CD1c-positive myeloid dendritic cell (primary cell): ENCODE results near the gene A4GALT.
A peak's percentile ranks its signal among the peaks of the same experiment; 100 is the strongest.

Experiments
- DNase-seq: peaks from one replicate; pipeline ENCODE4 v3.0.0-alpha.2; 2016; ENCODE audit errors: extremely low spot score

A4GALT gene

DNA sequence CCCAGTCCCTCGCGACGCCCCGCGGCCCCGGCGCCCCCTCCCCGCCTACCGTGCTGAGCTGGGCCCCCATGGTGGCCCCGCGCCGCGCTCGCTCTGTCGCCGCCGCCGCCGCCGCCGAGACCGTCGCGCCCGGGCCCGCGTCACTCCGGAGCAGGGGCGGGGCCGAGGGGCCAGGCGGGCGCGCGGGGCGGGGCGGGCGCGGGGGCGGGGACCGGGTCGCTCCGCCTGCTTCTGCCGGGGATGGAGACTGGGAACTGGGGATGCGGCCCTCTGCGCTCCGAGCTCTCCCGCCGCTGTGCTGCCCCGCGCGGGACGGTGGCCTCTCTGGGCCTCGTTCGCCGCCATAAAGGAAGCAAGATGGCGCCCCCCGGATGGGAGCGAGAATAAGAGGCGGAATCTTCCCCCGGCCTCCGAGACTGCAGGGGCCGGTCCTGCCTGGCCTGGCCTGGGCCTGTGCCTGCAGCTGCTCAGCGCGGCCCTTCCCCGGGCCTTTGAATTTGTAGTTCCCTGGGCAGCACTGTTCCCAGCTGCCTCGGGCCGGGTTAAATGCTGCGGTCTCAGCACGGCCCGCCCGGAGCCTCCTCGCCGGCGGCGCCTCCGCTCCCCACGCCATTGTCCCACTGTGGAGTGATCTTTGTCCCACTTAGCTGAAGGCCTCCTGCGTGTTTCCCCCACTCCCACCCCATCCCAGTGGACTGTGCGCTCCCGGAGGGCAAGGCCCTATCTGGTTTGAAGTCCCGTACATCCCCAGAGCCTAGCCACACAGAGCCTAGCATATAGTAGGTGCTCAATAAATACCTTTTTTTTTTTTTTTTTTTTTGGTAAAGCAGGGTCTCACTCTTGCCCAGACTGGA is 71.2 kb downstream of the A4GALT start, which contains the start of gene CYB5R3:
Gene CYB5R3 (minus strand): TSS at position 147 of the 854 bp plus-strand sequence. CDS start 77 bp downstream, at position 70.
- DNase-seq, result peak; percentile 83

DNA sequence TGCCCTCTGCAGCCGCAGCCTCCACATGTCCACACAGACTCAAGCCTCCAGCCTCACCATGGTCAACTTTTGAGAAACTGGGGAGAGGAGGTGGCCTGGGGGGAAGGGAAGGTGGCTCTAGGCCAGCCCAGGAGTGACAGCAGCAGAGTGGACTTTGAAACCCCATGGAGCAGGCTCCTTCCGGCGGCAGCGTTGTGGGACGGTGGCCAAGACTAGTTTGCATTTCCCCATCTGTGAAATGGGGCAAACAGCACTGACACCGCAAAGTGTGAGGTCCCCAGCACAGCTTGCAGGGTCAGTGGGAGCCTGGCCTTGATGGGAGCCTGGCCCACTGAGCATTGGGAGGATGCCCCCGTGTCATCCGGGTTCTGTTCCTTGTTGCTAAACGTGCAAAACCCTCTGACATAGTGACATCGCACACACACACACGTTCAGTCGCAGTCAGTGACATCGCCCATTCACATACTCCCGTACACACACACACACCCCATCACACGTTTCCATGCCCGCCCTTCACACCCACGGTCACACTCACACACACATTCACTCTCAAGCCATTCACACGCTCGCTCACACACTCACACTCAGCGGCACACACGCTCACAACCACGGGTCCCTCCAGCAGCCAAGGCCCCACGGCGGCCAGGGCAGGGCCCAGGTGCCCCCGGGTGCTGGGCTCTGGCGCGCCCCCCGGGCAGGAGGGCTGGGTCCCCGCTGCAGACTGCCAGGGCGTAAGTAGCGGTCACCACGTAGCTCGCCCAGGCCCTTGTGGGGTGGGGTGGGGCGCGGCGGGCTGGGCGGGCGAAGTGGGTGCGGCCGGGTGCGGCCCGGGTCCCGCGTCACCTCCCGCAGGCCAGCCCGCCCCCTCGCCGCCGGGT is 72.1 kb downstream of the A4GALT start:
- peak; percentile 59 for DNase-seq

DNA sequence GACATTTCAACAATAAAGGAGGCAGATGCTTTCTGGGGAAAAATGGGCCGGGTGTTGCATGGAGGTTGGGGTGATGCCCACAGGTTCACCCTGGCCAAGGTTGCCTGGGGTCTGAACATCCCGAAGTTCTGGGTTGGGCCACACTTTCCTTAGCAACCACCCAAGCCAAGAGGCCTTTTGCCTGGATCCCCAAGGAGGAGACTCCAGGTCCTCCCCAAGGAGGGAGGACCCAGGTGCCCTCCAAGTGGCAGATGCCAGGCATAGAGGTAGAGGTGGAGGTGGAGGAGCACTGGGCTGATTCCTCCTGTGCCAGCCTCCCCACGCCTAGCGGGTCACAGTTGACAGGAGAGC is 72.7 kb downstream of the A4GALT start:
- DNase-seq, result no peak

DNA sequence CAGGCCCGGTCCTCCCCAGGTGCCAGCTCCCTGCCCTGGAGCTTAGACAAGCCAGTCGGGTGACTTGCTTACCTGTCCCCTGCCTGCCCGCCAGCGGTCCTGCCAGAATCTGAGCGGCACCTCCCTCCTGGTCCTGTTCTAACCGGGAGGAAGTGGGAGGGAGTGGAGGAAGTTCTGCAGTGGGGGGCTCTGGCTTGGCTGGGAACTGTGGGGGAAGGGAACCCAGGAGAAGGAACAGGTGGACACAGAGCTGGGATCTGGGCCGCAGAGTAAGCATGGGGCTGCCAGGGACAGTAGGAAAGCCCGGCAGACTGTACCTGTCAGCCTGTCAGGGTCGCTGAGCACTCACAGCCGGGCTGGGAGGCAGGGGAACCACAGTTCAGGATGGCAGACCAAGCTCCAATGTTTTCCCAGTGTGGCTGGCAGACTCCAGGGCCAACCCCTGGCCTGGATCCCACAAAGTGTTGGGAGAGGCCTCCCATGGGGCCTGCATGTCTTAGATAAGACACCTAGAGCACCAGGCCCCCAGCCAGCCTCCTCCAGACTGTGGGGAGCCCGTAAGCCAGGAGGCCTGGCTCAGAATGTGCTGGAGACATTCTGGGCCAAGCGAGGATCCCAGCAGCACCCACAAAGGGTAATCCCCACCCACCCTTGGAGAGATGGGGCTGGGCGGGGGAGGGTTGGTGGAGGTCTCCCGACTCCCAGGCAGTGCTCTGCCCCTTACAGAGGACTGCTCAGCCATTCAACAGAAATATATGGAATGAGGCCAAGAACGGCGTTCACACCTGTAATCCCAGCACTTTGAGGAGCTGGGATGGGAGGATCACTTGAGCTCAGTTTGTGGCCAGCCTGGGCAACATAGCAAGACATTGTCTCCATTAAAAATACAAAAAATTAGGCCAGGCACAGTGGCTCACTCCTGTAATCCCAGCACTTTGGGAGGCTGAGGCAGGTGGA is 73.8 kb downstream of the A4GALT start:
- no peak for DNase-seq

DNA sequence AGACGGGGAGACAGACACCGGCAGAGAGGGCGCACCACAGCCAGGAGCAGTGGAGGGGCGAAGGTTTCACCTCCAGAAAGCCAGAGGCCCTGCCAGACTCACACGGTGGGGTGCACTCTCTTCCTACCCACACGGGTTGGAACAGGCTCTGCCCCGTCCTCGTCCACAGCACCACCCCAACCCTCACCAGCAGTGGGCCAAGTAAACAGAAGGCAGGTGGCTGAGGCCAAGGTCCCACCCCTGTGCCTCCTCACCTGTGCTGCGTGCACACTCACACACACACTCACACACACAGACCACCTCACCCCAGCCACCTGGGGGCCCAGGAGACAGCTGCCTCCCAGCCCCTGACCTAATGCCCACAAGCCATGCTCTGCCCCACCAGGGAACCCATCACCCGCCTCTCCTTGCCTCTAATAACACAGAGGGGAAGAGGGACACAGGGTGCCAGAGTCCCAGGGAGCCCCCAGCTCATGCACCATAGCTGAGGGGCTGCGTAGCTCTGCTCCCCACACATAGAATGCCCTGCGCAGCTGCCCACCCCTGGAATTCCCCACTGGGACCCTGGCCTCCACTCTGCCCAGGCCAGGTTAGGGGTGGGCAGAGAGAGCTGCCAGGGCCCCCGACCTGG is 74.6 kb downstream of the A4GALT start:
- no peak for DNase-seq

DNA sequence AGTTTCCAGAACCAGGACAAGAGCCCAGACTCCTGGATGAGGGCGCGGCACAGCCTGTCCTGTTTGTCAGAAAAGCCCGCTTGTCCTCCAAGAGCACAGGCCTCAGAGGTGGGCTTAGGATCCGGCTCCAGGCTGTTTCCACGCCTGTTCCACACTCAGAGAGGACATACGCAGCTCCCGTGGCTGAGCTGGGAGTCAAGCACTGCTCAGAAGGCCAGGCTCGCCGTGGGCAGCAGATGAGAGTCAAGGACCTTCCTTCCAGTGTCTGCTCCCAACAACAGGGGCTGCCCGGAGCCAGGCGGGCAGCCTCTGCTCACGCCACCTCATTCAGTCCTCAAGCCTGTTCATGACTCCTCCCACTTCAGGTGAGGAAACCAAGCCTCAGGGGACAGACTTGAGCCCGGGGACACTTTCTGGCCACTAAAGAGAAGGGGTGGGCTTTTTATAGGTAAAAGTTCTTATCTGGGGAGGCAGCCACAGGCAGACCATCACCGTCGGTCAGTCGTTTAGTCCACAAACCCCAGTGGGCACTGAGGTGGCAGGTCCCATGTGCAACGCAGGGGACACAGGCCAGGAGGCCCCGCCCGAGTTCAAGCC is 75.2 kb downstream of the A4GALT start:
- DNase-seq, result no peak

DNA sequence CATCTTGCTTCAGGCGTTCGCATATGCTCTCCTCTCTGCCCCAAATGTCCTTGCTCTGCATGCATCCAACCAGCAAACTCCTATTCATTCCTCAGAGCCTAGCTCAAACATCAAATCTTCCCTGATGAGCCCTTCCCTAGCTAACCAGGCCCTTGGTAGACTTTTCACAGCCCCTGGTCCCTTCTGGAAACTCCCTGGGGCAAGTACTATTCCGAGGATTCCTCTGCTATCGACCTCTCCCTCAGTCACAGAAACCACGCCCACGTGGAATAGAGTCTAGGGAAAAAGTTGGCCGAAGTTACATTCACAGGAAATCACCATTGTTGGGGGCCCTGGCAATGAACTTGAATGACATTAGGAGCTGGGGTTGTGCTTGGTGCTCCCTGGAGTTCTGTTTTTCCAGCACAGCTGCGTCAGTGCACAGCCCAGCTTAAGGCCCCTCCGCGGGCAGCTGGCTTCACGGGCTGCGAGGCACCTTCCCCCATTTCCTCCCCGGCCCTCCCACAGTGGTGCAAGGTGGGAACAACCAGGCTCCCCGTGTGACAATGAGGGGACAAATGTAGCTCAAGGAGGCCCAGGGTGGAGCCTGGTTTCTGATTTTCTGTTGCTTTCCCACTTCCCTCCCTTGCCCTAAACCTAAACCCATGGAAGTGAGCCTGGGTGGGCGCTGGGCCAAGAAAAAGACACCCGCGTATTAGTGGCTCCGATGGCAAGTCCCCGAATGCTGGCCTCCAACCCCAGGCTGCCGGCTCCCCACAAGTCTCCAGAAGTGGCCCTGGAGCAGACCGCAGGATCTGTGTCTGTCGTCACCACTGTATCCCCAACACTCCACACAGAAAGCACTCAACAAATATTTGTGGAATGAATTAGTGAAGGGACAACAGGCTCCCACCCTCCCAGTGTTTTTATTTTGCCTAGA is 76.0 kb downstream of the A4GALT start:
- peak; percentile 45 for DNase-seq

DNA sequence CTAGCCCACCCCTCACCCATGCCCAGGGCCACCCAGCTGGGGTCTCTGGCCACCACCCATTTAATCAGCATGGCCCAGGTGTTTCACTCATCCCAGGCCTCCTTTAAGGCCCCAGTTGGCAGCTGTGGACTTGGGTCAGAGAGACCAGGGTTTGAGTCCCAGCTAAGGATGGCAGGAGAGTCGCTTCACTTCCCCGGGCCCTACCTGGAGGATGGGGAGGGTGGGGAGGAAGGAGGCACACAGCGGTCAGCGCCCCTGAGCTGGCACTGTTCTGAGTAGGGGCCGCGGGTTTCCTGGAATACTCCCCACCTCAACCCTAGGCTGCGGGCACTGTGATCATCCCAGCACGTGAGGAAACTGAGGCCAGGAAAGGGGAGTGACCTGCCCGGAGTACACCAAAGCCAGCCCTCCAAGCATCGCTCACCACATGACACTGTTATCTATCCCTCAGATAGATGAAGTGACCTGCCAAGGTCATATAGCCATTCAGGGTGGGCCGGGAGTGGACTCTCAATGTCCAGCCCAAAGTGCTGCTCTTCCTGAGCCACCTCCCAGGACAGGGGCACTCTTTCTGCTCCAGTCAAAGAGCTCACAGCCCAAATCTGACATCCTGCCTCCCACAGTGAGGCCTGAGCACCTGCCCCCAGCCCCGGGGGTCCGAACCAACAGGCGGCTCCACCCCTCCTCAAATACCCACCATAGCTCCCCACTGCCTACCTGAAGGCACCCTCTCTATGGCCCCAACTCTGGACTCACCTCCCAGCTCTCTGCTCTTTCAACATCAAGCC is 76.8 kb downstream of the A4GALT start:
- no peak for DNase-seq

DNA sequence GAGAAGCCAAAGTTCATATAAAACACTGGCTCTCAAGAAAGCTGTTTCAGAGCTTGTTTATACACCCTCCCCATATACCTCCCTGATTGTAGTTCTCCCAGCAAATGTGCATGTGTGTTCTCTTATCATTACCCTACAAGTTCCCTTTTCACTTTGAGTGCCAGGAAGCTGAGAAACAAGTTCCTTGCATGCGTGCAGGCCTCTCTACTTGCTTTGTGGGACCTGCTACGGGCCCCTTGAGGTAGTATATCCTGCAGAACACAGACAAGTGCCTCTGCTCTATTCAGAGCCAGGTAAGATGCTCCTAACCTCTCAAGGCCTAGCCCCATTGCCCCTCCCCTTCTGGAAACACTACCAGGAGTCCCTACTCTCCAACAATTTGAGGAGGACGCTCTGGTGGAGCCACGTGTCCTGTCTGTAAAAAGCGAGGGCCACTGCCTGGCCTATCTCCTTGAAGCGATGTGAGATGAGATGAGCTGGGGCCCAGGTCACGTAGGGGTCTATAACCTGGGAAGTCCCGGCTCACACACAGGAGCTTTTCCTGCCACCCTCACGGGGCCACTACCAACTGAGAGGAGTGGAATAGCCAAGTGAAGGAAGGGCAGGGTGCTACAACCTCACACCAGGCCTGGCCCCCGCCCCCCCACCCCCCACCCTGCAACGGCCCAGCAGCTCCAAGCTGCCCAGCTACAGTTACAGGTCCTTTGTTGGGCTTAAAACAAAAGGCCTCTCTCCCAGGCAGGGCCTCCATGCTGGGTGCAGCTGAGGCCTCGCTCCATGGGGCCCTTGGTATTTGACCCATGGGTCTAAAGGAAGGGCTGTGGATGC is 77.7 kb downstream of the A4GALT start:
- DNase-seq, result peak; percentile 59
